Thoracic aorta (tissue), 2 donors: ENCODE measurements around the gene ATXN1. TPM values are rescaled to one million over a fixed set of nuclear protein-coding genes. Genes with fewer than 3 reads are reported as not detected.

Source experiments
- ATAC-seq: fragments of 150-250 bp; one replicate; pipeline ENCODE4 v1.8.0; 2017; ENCODE audit warnings: low read depth; ENCODE audit not compliant: insufficient number of reproducible peaks, low FRiP score
- DNase-seq: peaks from one replicate; pipeline ENCODE4 v3.0.0-alpha.2; 2020; ENCODE audit warnings: low spot score
- H3K27ac ChIP-seq, 2 donors: fragments of 200-600 bp; sonication (generic); 1 replicate in 1 of 2; 2 replicates in 1 of 2; pipeline ENCODE4 v1.5.1; 2016; ENCODE audit warnings: mild to moderate bottlenecking in 2 of 2, moderate library complexity in 2 of 2
- H3K27me3 ChIP-seq: fragments of 200-600 bp; sonication (generic); replicated peaks from 2 replicates; pipeline ENCODE4 v1.6.0; 2016; ENCODE audit warnings: mild to moderate bottlenecking; ENCODE audit not compliant: insufficient read depth
- H3K36me3 ChIP-seq: fragments of 200-600 bp; sonication (generic); one replicate; pipeline ENCODE4 v1.5.1; 2016
- H3K4me1 ChIP-seq, 2 donors: fragments of 200-600 bp; sonication (generic); 1 replicate in 1 of 2; 2 replicates in 1 of 2; pipeline versions ENCODE4 v1.5.1 to v1.6.0; 2016; ENCODE audit warnings: low read depth in 2 of 2, mild to moderate bottlenecking in 1 of 2; ENCODE audit not compliant: control insufficient read depth in 1 of 2
- H3K4me3 ChIP-seq: fragments of 200-600 bp; sonication (generic); 2 replicates; pipeline ENCODE4 v1.5.1; 2016; ENCODE audit warnings: mild to moderate bottlenecking
- H3K9me3 ChIP-seq: fragments of 200-600 bp; sonication (generic); 2 replicates; pipeline ENCODE4 v1.5.1; 2016
- CTCF ChIP-seq: fragments of 200-600 bp; sonication (generic); IDR thresholded peaks from one replicate; pipeline ENCODE4 v1.5.1; 2019; ENCODE audit warnings: antibody characterized with exemption
- total RNA-seq, 2 donors: library from RNA; depleted of rRNA; stranded (reverse); fragments of >200 nt; gene quantifications; one replicate each; pipeline versions ENCODE4 v1.1.0 to v1.2.3, GENCODE V29; 2016

Gene ATXN1
- total RNA-seq, 2 donors from 2014 or later = 59.8 to 62.4 TPM

- no peak for ATAC-seq
- TF ChIP-seq CTCF = no peak
Measured at GRCh38 chr6:16511723-16512489, 249.4 kb downstream of the ATXN1 start.

GRCh38 chr6:16511040-16511660 is 250.1 kb downstream of the ATXN1 start:
- DNase-seq (no peak), ATAC-seq (no peak)
- H3K27me3 ChIP-seq = no peaks in the 10 kb centered on the region
- TF ChIP-seq CTCF = peak; percentile 63
- no peak overlapping the region for H3K27ac ChIP-seq
- no peaks in the 10 kb centered on the region for H3K9me3 ChIP-seq
- no peak overlapping the region for H3K4me3 ChIP-seq
- H3K36me3 ChIP-seq = no peaks in the 10 kb centered on the region
- H3K4me1 ChIP-seq = peaks cover 12 to 39% of the 10 kb centered on the region in 2 donors

More at GRCh38 chr6:16511723-16512489, 249.4 kb downstream of the ATXN1 start:
- no peak for DNase-seq
- no peaks in the 10 kb centered on the region for H3K27me3 ChIP-seq
- no peak overlapping the region for H3K4me3 ChIP-seq
- H3K9me3 ChIP-seq = no peaks in the 10 kb centered on the region
- H3K27ac ChIP-seq = no peak overlapping the region
- no peaks in the 10 kb centered on the region for H3K36me3 ChIP-seq
- peaks cover 12 to 38% of the 10 kb centered on the region in 2 donors for H3K4me1 ChIP-seq

- Histone ChIP-seq H3K36me3 (no peaks in the 10 kb centered on the region), H3K9me3 (no peaks in the 10 kb centered on the region), H3K27me3 (no peaks in the 10 kb centered on the region), H3K27ac (no peak overlapping the region), H3K4me1 (peaks cover 18 to 48% of the 10 kb centered on the region in 2 donors), H3K4me3 (no peak overlapping the region)
- no peak for TF ChIP-seq CTCF
- ATAC-seq (no peak), DNase-seq (no peak)
Measured at GRCh38 chr6:16510245-16510644, 251.0 kb downstream of the ATXN1 start.

- H3K36me3 ChIP-seq = no peaks in the 10 kb centered on the region
- no peaks in the 10 kb centered on the region for H3K27me3 ChIP-seq
- DNase-seq (no peak), ATAC-seq (no peak)
- H3K4me1 ChIP-seq = peaks cover 30 to 54% of the 10 kb centered on the region in 2 donors
- no peak overlapping the region for H3K27ac ChIP-seq
- TF ChIP-seq CTCF = no peak
- H3K9me3 ChIP-seq = no peaks in the 10 kb centered on the region
- no peak overlapping the region for H3K4me3 ChIP-seq
Measured at GRCh38 chr6:16508959-16509358, 252.3 kb downstream of the ATXN1 start.

GRCh38 chr6:16505711-16506357 is 255.4 kb downstream of the ATXN1 start:
- Histone ChIP-seq H3K36me3 (no peaks in the 10 kb centered on the region), H3K4me1 (peaks cover 19 to 25% of the 10 kb centered on the region in 2 donors), H3K9me3 (no peaks in the 10 kb centered on the region), H3K27me3 (no peaks in the 10 kb centered on the region), H3K27ac (peak overlapping the region; percentile 19 to 23), H3K4me3 (no peak overlapping the region)
- ATAC-seq (no peak), DNase-seq (no peak)
- TF ChIP-seq CTCF = no peak
